NCI-H510A treated with DMSO at 0.1 percent for 48 hours (cell line): ENCODE data around the gene KCTD5.
"Not testable (repeated sequence)": the region's sequence is repeated elsewhere in the genome, so short reads cannot be mapped to it uniquely, and the experiment has no call there.

Experiments
- DNase-seq: peaks from one replicate; lab custom pipeline; 2025; lab: John Stamatoyannopoulos, UW

Gene KCTD5

DNA sequence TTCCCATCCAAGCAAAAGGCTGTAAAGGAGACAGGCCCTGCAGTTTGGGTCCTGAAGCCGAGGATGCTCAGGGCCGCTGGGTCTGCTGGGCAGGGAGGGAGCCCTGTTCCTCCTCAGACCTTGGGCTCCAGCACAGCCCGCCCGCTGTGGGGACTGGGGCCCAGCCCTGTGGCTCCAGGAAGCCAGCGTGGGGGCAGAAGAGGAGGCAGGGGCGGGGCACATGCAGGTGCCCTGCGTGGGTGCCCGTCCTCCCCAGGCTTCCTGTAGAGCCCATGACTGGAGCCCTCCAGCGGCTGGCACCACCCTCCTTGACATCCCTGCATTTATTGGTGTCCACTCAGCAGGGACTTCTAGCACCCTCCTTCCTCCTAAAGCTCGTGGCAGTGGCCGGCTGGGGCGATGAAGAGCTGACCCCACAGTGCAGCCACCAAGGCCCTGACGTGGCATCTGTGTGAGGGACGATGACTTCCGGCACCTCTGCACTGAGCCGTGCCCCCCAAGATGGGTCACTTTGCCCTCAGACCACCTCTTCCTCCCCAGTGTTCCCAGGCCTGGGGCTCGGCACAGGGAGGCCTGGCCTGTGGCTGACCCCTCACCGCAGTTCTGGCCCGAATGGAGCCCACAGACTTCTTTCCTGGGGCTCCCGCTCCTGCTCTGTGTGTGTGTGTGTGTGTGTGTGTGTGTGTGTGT lies 27.8 kb downstream of the KCTD5 start:
- DNase-seq = no peak

DNA sequence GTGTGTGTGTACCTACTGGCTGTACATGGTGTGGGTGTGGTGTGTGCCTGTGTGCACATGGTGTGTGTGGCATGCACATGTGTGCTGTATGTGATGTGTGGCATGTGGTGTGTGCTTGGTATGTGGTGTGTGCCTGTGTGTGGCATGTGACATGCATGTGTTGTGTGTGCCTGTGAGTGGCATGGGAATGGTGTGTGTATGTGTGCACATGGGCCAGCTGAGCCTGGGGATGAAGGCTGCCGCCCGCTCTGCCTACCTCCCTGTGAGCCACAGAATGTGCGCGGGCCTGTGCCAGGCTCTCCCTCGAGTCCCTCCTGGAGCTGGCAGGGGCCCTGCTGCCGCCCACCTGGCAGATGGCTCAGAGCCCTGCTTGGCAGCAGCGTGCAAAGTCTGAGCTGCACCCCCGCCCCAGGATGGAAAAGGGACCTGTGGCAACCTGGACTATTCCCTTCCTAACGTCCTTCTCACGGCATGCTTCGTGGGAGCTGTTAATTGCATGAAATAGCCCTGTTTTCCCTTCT lies 28.4 kb downstream of the KCTD5 start:
- DNase-seq = no peak

DNA sequence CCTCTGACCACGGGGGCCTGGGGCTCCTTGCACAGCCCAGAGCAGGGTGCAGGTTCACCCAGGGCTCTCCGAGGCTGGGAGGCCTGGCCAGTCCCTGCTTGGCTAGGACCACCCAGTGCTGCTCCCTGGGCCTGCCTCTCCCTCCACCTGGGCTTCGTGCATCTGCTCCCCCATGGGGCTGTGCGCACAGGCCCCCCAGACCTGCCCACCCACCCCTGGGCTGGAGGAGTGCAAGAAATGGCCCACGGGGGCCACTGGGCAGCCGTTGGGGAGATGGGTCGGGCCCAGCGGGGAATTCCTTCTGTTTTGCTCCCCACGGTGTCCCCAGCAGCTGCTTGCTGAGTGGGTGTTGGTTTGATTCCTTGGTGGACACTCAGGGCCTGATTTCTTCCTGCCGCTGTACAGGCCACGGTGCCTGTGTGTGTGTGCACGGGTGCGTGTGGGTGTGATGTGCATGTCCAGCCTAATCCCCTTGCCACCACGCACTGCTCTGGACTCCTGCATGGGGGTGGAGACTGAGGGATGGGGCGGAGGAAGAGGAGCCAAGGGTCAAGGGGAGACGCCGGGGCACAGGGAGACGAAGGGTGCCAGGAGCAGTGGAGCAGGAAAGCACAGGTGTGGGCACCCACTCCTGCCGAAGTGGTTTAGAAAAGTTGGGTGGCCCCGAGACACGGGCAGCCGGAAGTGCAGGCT lies 29.2 kb downstream of the KCTD5 start:
- DNase-seq = no peak

DNA sequence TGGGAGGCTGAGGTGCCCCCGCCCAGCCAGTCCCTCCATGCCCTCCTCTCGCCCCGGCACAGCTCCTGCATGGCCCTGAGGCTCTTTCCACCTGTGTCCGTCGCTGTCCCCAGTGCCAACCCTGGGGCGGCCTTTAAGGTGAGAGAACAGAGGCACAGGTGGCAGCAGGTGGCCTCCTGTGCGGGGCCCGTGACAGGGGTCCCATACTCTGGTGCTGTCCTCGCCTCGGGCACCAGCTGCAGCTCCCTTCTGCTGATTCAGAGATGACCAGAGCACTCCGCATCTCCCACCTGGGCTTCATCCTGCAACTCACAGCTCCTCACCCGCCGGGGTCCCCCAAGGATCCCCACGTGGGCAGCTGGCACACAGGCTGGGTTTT lies 29.7 kb downstream of the KCTD5 start:
- no peak for DNase-seq

DNA sequence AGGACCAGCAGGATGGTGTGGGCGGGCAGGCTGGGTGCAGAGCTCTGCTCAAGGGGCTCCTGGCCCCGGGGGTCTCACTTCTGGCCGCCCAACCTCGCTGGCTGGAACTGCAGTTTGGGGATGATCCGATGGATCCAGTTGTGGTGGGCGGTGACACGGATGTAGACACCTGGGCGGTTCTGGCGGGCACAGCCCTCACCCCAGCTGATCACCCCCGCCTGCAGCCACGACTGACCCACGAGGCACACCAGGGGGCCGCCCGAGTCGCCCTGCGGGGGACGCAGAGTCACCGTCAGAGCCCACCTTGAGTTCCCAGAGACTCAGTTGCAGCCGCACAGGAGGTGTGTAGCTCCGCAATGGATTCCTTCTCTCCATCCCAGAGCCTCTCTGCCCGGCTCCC lies 30.2 kb downstream of the KCTD5 start:
- DNase-seq = no peak

DNA sequence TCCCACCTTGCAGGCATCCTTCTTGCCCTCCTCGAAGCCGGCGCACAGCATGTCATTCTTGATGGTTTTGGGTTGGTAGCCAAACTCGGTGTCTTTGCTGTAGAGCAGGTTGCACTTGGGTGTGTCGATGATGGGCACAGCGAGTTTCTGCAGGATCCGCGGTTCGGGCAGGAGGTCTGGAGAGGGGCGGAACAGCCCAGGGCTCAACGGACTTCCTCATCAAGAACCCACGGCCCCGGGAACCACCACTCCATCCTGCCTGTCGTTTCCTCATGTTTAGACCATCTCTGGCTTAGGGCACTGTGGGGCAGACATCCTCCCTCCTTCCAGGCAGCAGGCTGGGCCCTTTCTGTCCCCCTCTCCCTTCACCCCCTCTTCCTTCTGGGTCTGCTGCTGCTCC lies 31.2 kb downstream of the KCTD5 start:
- no peak for DNase-seq

DNA sequence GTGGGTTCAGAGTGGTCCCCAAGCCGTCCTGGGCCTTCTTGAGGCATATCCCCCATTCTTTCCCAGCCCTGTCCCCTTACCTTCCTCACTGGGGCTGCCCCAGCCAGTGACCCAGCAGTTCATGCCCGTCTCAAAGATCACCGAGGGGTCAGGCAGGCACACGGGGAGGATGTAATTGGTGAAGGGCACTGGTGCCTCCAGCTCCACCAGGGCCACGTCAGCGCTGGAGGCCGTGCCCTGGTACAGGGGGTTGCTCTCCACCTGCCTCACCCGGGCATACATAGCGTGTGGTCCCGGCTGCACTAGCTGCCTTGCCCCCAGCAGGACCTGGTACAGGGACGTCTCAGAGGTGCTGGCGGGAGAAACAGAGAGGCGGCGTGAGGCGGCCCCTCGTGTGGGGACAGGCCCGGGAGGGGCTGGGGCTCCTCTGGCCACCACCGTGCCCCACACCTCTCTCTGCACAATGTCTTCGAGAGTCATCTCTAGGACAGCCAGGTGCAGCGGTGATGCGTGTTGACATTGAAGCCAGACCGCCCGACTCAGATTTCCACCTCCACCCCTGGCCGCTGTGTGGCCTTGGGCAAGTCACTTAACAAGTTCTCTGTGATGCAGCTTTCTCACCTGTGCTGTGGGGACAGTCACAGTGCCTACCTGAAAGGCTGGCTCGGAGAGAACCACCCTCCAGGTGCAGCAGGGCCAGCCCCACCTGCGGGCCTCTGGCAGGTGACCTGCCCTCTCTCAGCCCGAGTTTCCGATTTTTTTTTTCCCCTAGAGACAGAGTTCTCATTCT lies 31.9 kb downstream of the KCTD5 start:
- DNase-seq = peak; percentile 28

DNA sequence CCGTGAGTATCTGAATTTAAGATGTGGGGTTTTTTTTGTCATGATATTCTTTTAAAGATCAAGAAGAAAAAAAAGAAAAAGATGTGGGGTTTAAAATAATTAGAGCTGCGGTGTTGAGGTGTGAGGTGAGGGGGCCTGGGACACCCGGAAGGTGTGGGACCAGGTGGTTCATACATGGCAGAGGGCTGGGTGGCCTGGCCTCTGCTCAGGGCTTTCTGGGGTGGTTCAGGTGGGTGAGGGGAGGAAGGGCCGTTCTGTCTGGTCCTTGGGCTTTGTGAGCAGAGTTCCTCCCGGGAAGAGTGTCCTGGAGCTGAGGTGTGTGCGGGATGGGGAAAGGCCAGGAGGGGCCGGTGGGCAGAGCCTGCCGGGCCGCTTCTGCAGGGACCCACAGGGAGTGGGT lies 32.7 kb downstream of the KCTD5 start:
- DNase-seq = no peak

DNA sequence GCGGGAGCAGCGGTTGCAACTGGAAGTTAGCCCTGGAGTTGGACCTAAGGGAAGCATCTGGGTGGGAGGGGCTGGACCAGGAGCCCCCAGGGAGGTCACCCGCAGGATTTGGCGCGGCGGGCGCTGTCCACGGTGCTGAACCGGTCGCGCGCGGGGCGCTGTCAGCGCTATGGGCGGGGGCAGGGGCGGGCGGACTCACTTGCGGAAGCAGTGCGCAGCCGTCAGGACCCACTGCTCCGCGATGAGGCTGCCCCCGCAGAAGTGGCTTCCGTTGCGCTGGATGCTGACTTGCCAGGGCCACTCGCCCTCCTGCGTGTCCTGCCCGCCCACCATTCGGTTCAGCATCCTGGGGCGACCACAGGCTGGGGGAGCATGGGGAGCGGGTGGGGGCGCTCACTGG lies 33.2 kb downstream of the KCTD5 start:
- DNase-seq = no peak

DNA sequence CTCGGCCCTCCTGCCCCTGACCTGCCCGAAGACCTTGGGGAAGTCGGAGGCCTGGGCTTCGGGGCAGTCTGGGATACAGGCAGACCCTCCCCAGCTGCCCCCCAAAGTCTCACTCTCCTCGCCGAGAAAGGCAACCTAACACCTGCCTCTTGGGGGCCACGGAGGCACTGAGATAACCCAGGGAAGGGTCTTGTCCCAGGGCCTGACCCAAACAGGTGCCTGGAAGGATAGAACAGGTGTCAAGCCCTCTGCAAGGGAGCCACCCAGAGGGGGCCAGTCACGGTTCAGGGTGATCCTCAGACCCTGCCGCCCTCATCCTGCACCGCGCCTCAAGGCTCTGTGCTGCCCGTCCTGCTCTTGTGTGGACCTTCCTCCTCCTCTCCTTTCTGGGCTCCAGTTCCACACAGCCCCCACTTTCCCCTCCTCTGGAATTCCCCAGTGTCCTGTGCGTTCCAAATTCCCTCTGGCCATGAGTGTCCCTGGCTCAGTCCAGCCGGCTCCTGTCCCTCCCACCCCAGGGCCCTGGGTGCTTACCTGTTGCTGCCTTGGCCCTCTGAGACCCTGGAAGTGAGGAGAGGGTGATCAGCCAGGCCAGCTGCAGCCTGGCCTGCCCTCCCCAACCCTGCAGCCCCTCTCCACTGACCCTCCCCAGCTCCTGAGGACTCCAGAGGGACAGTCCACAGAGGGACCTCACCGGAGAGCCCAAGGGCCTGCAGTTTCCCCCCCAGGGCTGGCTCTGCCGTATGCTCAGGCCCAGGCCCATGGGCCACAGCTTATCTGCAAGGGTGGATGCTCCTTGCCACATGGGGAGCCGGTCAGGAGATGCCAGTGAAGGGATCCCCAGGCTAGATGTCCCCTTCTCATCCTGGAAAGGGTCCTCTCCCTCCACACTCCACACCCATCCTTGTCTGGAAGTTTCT lies 33.9 kb downstream of the KCTD5 start:
- DNase-seq = no peak

DNA sequence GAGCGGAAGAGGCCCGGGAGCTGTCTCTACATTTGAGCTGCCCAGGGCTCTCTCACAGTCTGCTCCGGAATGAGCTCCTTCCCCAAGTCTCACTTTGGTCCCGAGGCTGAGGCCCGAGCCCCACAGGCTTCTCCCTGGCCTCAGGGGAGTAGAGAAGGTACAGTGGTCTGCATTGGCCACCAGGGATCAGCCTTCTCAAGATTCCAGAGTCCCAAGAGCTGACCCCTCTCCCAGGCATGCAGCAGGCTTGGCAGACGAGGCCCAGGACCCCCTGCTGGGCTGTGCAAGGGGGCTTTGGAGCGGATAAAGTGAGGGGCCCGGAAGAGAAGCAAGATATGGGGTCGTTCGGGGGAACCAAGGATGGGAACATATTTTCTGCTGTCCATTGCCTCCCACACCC lies 34.6 kb downstream of the KCTD5 start:
- DNase-seq = no peak

DNA sequence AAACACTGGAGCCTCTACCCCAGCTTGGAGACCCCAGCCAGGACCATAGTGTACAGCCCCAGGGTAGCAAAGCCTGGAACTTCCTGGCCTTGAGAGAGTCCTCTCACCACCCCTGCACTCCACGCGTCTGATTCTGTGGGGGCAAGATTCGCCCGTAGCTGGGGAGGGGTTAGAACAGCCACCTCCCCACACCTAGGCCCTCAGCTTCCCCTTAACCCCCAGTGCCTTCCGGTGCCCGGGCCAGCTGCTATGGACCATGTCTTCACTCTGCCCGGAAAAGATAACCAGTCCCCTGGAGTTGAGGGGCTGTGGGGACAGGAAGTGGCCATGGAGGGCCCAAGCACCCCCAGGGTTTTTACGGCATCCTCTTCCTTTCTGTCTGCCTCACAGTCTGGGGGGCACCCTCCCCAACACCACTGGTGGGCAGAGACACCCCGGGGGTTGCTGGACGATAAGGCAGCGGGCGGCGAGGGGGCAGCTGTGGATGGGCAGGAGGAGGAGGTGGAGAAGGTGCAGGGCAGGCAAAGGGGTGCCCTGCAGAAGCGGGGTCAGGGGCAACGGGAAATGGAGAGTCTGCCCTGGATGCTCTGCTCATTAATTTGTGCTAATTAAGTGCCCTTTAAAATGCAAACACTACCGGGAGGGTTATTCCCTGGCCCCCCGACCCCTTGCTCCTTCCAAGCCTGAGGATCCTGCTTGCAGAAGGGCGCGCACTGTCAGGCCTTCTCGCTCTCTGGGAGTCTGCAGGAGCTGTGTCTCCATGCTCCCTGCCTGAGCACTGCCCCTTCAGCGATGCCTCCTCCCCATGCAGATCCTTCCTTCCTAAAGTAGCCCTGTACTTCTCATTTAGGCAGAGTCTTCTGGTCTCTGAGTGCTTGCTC lies 35.3 kb downstream of the KCTD5 start:
- no peak for DNase-seq

DNA sequence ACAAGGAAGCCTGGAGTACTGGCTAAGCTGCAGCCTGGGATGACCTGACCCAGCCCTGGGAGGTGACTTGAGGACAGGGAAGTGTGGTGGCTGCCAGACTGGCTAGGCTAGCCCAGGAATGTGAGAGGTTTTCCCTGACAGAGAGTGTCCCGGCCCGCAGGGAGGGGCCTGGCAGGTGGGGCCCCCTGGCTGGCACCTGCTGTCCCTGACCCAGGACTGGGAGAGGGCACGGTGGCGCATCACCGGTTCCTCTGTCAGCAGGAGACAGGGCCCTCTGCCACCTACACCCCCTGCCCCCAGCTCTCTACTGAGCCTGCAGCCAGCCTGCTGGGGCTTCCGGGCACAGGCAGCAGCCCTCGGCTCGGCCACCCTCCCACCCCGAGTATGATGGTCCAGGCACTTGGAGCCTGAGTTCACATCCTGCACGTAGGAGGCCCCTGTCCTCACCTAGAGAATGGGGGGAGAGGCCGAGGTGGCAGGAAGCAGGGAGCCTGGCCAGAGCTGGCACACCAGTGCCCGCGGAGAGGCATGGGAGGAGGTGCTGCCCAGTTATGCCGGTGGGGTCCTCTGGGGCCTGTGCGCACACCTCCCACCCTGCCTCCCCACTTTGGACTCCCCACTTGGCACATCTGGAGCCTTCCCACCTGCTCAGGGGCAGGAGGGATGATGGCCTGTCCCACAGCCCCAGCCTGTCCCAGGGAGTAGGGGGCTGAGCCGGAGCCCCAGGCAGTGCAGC lies 37.2 kb downstream of the KCTD5 start:
- no peak for DNase-seq

DNA sequence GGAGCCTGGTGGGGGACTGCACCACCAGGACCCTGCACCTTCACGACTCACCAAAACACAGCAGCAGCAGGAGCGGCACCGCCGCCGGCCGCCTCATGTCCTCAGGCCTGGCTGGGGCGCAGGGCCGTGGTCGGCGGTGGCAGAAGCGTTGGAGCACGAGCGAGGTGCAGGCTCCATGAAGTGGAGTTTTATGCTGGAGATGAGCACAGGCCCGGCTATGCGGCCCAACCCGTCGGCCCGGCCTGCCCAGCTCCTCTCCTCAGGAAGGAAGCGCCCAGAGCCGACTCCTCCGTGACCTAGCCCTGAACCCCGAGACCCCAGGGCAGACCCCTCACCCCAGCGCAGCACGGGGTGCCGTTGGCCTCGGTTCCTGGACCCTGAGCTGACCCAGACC lies 37.7 kb downstream of the KCTD5 start, which contains the start of gene PRSS27:
TSS of gene PRSS27 (minus strand) at position 161 of the 394 bp plus-strand sequence. CDS start at position 97, 64 bp downstream.
- DNase-seq = no peak

DNA sequence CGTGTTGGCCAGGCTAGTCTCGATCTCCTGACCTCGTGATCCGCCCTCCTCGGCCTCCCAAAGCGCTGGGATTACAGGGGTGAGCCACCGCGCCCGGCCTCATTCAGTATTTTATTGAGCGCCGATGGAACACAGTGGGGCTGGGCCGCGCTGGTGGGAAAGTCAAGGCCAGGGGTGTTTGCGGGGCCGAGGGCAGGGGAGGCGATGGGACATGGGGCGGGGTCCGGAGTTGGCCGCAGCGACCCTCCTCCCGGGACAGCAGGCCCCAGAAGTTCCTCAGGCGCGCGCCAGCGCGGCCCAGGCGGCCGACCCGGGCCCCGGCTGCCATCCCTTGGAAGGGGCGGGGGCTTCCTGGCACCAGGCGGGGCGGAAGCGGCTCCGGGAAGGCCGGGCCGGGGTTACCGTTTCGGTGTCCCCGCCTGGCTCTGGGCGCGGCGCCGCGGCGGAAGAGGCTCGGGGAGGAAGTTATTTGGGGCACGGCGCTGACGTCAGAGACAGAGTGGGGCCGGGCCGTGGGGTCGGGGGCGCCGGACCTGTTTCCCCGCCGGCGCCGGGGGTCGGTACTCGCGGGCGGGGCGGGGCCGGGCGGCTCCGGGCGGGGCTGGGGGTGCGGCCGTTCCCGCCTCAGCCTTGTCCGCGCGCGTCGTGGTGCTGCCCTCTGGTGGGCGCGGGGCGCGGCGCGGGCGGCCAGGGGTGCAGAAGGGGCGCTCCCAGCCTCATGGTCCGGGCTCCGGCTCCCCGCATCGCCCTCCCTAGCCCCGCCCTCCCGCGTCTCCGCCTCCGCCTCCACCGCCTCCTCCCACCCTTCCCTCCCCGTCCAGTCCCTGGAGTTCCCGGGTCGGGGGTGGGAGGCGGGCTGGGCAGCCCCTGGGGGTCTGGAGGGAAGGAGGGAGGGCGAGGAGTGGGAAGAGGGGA lies 38.7 kb downstream of the KCTD5 start:
- DNase-seq = peak; percentile 43

DNA sequence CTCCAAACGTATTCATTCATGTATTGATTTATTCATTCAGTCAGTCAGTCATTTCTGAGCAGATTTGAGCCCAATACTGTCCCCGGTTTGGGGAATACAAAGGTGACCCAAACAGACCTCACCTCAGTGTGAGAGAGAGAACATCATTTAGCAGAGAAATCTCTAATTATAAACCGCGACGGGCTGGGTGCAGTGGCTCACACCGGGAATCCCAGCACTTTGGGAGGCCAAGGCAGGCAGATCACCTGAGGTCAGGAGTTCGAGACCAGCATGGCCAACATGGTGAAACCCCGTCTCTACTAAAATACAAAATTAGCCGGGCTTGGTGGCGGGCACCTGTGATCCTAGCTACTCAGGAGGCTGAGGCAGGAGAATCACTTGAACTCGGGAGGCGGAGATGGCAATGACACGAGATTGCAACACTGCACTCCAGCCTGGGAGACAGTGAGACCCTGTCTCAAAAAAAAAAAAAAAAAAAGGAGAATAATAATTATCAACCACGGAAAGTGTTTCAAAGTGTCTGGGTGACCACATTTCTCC lies 39.4 kb downstream of the KCTD5 start:
- DNase-seq = not testable (repeated sequence)

DNA sequence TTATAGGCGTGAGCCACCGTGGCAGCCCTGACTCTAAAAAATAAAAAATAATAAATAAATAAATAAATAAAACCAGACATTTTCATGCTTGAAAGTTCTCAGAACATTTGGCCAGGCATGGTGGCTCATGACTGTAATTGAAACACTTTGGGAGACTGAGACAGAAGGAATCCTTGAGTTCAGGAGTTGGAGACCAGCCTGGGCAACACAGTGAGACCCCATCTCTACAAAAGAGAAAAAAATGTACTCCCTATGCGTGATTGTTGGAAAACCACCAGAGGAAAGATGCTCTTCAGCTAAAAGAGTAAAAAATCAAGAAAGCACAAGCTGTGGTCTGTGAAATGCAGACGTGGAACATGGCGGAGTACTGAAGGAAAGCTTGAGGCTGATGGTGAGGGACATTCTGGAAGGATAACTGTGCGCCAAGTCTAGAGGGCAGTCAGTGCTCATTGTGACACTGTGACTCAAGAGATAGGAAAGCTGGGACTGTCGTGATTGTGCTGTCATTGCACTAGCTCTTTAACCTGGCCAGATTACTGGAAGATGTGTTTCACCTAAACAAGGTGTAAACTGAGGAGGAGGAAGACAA lies 41.9 kb downstream of the KCTD5 start:
- DNase-seq = no peak

DNA sequence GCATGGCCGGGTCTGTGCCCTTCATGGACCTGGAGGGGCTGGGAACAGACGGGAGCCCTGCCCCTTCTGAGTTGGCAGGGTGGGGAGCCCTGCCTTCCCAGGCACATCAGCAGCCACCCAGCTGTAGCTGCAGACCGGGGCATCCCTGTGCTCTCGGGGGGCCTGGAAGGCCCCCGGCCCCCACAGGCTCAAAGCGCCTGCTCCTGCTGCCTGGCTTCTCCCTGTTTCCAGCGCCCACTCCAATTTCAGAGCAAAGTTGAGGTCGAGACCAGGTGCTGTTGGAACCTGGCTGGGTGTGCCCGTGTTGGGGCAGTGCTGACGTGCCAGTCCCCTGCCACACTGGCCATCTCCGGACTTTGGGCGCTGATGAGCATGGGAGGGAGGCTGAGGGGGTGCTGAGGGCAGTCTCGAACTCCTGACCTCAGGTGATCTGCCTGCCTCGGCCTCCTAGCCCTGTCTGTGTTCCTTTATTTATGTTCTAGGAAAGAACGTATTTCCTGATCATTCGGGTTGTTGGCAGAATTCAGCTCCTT lies 42.6 kb downstream of the KCTD5 start:
- no peak for DNase-seq
